ENCODE data around the gene CAP1. TPM values are rescaled to one million over a fixed set of nuclear protein-coding genes. Genes with fewer than 3 reads are reported as not detected.

Gene CAP1
- total and polyA plus RNA-seq, 3 experiments from 2014 or later: 519 to 788 (median 536) TPM

DNA sequence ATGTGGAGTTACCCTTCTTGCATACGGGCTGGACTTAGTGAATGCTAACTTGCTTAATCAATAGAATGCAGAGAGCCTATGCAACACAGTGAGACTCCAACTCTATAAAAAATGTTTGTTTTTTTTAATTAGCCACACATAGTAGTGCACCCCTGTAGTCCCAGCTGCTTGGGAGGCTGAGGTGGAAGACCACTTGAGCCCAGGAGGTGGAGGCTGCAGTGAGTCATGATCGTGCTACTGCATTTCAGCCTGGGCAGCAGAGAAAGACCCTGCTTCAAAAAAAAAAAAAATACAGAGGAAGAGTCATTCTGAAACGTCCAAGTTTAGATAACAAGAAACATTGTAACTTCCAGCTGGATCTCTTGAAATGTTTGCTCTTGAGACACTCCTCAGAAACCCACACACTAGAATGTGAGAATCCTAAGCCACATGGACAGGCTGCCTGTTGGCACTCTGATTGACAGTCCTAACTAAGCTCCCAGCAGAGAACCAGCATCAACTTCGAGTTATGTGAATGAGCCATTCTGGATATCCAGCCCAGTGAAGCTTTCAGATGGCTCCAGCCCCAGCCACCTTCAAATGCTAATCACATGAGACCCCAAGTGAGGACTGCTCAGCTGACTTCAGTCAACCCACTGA lies 20.0 kb upstream of the CAP1 start:
- Mint-ChIP-seq H3K27me3 (peaks cover 6 to 14% of the 10 kb centered on the region in 2 donors), H3K27ac (no peak overlapping the region), H3K4me1 (no peaks in the 10 kb centered on the region), H3K9me3 (peaks cover 0 to 10% (median 5%) of the 10 kb centered on the region in 5 donors), H3K36me3 (peaks cover 0 to 13% (median 0%) of the 10 kb centered on the region in 3 donors), H3K4me3 (no peak overlapping the region)
- no peaks in the 10 kb centered on the region for H3K27me3 ChIP-seq (ENCODE audit: insufficient read depth, low read length, poor library complexity, severe bottlenecking)
- POLR2A ChIA-PET: no interaction called here
- no peaks in the 10 kb centered on the region for H3K4me1 ChIP-seq (ENCODE audit: insufficient read depth, low read length)
- no peak for DNase-seq
- CTCF ChIA-PET: interaction anchor here (1.5 kb wide), 1 partner anchor 12 kb away, joined by 3 read pairs; no protein-coding TSS in a partner anchor
- H3K36me3 ChIP-seq (ENCODE audit: insufficient read depth, low read length): no peaks in the 10 kb centered on the region
- no peak overlapping the region for H3K27ac ChIP-seq (ENCODE audit: low read depth, low read length)
- no peaks in the 10 kb centered on the region for H3K9me3 ChIP-seq (ENCODE audit: low read length)
- no peak overlapping the region for H3K4me3 ChIP-seq (ENCODE audit: low read length)

DNA sequence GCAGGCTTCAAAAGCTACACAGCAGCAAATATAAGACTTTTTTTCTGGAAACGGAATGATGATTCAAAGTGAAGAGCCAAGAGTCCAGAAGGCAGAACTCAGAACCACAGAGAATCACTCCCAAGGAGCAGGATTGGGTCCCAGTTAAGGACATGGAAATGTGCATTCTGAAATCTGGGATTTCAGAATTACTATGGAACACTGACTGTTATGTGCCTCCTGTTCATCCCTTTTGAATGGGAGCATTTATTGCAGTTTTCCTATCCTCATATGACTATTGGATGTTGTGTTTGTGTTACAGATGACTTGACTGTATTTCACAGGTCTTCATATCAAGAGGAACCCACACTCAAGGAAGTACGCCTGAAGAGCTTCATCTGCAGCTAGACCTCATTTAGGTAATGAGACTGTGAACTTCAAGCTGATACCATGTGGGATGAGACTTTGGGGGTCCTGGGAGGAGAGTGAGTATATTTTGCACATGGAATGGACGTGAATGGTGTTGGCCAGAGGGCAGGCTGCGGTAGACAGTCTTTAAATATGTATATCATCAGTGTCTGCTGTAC lies 17.1 kb upstream of the CAP1 start:
- POLR2A ChIA-PET: no interaction called here
- no peak for DNase-seq
- Mint-ChIP-seq H3K4me3 (no peak overlapping the region), H3K27ac (peak overlapping the region in 1 of 8 donors; percentile 67), H3K9me3 (peaks cover 2 to 10% (median 5%) of the 10 kb centered on the region in 5 donors), H3K4me1 (no peaks in the 10 kb centered on the region), H3K36me3 (peaks cover 0 to 13% (median 0%) of the 10 kb centered on the region in 3 donors), H3K27me3 (peaks cover 6 to 14% of the 10 kb centered on the region in 2 donors)
- Histone ChIP-seq H3K4me1 (ENCODE audit: insufficient read depth, low read length) (no peaks in the 10 kb centered on the region), H3K4me3 (ENCODE audit: low read length) (no peak overlapping the region), H3K27me3 (ENCODE audit: insufficient read depth, low read length, poor library complexity, severe bottlenecking) (no peaks in the 10 kb centered on the region), H3K36me3 (ENCODE audit: insufficient read depth, low read length) (no peaks in the 10 kb centered on the region), H3K27ac (ENCODE audit: low read depth, low read length) (no peak overlapping the region), H3K9me3 (ENCODE audit: low read length) (no peaks in the 10 kb centered on the region)
- CTCF ChIA-PET: no interaction called here

DNA sequence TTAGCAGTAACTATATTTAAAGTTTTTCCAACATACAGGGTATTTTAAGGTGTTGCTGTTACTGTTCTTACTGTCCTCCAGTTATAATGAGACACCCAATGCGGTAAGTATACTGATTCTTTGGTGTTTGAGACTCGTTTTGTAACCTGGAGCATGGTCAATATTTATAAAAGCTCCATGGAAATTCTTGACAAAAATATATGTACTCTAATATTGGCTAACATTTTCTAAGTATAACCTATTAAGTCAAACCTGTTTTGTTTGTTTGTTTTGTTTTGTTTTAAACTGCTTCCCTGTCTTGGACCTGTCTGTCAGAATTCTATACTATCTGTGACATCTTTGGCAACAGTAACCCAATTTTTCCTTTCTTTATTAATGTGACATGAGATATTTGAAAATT lies 15.9 kb upstream of the CAP1 start:
- Mint-ChIP-seq H3K4me1 (peaks cover 3 to 4% (median 3%) of the 10 kb centered on the region in 3 donors), H3K36me3 (peaks cover 0 to 9% (median 0%) of the 10 kb centered on the region in 3 donors), H3K4me3 (no peak overlapping the region), H3K9me3 (peaks cover 2 to 10% (median 5%) of the 10 kb centered on the region in 5 donors), H3K27me3 (peaks cover 5 to 8% of the 10 kb centered on the region in 2 donors), H3K27ac (no peak overlapping the region)
- H3K27me3 ChIP-seq (ENCODE audit: insufficient read depth, low read length, poor library complexity, severe bottlenecking): no peaks in the 10 kb centered on the region
- no peaks in the 10 kb centered on the region for H3K36me3 ChIP-seq (ENCODE audit: insufficient read depth, low read length)
- ChIA-PET CTCF (no interaction called here), POLR2A (no interaction called here)
- H3K9me3 ChIP-seq (ENCODE audit: low read length): no peaks in the 10 kb centered on the region
- peaks cover 4% of the 10 kb centered on the region for H3K4me1 ChIP-seq (ENCODE audit: insufficient read depth, low read length)
- no peak for DNase-seq
- no peak overlapping the region for H3K4me3 ChIP-seq (ENCODE audit: low read length)
- no peak overlapping the region for H3K27ac ChIP-seq (ENCODE audit: low read depth, low read length)

DNA sequence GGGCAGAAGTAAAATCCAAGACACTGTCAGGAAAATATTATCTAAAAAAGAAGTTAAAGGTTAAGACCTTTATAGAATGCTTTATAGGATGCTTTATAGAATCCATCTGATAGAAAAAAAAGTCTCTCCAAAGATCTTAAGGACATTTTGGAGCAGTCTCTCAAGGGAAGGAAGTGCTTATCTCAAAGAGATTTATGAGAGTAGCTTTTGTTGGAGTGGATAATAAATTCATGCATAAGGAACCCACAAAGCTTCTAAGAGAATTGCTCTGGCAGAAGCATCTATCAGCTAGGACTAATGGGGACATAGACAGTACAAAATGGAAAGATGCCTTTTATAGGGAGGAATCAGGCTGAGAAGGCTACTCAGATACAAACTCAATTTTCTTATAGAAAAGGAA lies 12.9 kb upstream of the CAP1 start:
- POLR2A ChIA-PET: no interaction called here
- DNase-seq: no peak

DNA sequence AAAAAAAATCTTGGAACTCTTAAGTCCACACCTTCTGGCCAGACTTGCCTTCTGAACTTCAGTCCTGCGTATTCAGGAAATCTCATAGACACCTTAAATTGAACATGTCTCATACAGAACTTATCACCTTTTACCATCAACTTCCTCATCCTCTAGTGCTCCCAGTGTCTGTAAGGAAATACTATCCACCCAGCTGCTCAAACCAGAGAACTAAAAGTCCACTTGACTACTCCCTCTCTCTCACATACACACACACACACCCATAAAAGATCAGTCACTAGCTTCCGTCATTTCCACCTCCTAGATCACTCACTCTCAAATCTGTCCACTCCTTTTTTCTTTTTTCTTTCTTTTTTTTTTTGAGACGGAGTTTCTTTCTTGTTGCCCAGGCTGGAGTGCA lies 10.9 kb upstream of the CAP1 start:
- Histone ChIP-seq H3K27me3 (ENCODE audit: insufficient read depth, low read length, poor library complexity, severe bottlenecking) (no peaks in the 10 kb centered on the region), H3K9me3 (ENCODE audit: low read length) (no peaks in the 10 kb centered on the region), H3K4me1 (ENCODE audit: insufficient read depth, low read length) (peaks cover 27% of the 10 kb centered on the region), H3K4me3 (ENCODE audit: low read length) (no peak overlapping the region), H3K27ac (ENCODE audit: low read depth, low read length) (no peak overlapping the region), H3K36me3 (ENCODE audit: insufficient read depth, low read length) (no peaks in the 10 kb centered on the region)
- peaks cover 0 to 1% of the 10 kb centered on the region in 2 donors for H3K27me3 Mint-ChIP-seq
- no peak for DNase-seq
- peaks cover 25 to 33% (median 26%) of the 10 kb centered on the region in 3 donors for H3K4me1 Mint-ChIP-seq
- ChIA-PET CTCF (interaction anchor here (1.7 to 3.3 kb wide), 2 partner anchors 10 to 110 kb away, joined by 6 to 12 read pairs; no protein-coding TSS in a partner anchor), POLR2A (no interaction called here)
- H3K36me3 Mint-ChIP-seq: no peaks in the 10 kb centered on the region
- peak overlapping the region in 1 of 7 donors; percentile 10 for H3K4me3 Mint-ChIP-seq
- peak overlapping the region in 5 of 8 donors; percentile 4 to 87 (median 76) for H3K27ac Mint-ChIP-seq
- H3K9me3 Mint-ChIP-seq: peaks cover 0 to 2% (median 0%) of the 10 kb centered on the region in 5 donors

More for the DNA sequence above, 12.9 kb upstream of the CAP1 start:
- peaks cover 0 to 9% (median 0%) of the 10 kb centered on the region in 3 donors for H3K36me3 Mint-ChIP-seq
- Histone ChIP-seq H3K27me3 (ENCODE audit: insufficient read depth, low read length, poor library complexity, severe bottlenecking) (no peaks in the 10 kb centered on the region), H3K36me3 (ENCODE audit: insufficient read depth, low read length) (no peaks in the 10 kb centered on the region), H3K4me3 (ENCODE audit: low read length) (no peak overlapping the region), H3K4me1 (ENCODE audit: insufficient read depth, low read length) (peaks cover 16% of the 10 kb centered on the region), H3K9me3 (ENCODE audit: low read length) (no peaks in the 10 kb centered on the region), H3K27ac (ENCODE audit: low read depth, low read length) (no peak overlapping the region)
- H3K9me3 Mint-ChIP-seq: peaks cover 2 to 10% (median 5%) of the 10 kb centered on the region in 5 donors
- peaks cover 10 to 20% (median 16%) of the 10 kb centered on the region in 3 donors for H3K4me1 Mint-ChIP-seq
- H3K27ac Mint-ChIP-seq: peak overlapping the region in 1 of 8 donors; percentile 77
- H3K27me3 Mint-ChIP-seq: peaks cover 4 to 8% of the 10 kb centered on the region in 2 donors
- CTCF ChIA-PET: interaction anchor here (0.9 to 3.3 kb wide), 3 partner anchors 12 to 108 kb away, joined by 3 to 12 read pairs (median 4); no protein-coding TSS in a partner anchor
- no peak overlapping the region for H3K4me3 Mint-ChIP-seq

DNA sequence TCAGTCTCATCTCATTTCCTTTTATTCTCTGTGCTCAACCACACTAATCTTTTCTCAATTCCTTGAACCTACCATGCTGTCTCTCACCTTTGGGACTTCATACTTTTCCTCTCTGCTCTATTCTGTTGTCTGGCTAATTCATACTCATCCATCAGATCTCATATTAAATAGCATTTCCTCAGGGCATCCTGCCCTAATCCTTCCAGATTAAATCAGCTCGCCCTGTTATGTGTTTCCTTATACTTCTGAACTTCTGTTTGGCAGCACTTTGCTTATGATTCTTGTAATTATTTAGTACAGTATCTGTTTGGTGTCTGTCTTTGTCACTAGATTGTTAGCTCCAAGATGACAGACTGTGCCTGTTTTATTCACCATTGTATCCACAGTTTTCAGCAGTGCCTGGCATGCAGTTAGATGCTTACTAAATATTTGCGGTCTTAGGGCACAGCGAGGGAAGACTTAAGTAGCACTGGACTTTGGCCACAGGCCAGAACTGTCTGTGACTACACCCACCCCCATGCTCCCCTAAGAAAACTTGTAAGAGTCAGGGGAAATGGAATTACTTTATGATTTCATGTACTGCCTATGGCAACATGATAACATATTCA lies 9.9 kb upstream of the CAP1 start:
- Histone ChIP-seq H3K27me3 (ENCODE audit: insufficient read depth, low read length, poor library complexity, severe bottlenecking) (no peaks in the 10 kb centered on the region), H3K9me3 (ENCODE audit: low read length) (no peaks in the 10 kb centered on the region), H3K4me3 (ENCODE audit: low read length) (no peak overlapping the region), H3K4me1 (ENCODE audit: insufficient read depth, low read length) (peaks cover 37% of the 10 kb centered on the region), H3K36me3 (ENCODE audit: insufficient read depth, low read length) (no peaks in the 10 kb centered on the region), H3K27ac (ENCODE audit: low read depth, low read length) (no peak overlapping the region)
- Mint-ChIP-seq H3K9me3 (peaks cover 0 to 2% (median 0%) of the 10 kb centered on the region in 5 donors), H3K27ac (peak overlapping the region in 1 of 8 donors; percentile 2), H3K27me3 (peaks cover 0 to 1% of the 10 kb centered on the region in 2 donors), H3K4me3 (no peak overlapping the region), H3K4me1 (peaks cover 32 to 41% (median 33%) of the 10 kb centered on the region in 3 donors), H3K36me3 (no peaks in the 10 kb centered on the region)
- DNase-seq: no peak
- CTCF ChIA-PET: interaction anchor here (1.7 to 3.3 kb wide), 4 partner anchors 9 to 111 kb away, joined by 6 to 17 read pairs (median 10); no protein-coding TSS in a partner anchor
- POLR2A ChIA-PET: interaction anchor here (0.6 kb wide), 1 partner anchor 49 kb away, joined by 3 read pairs; no protein-coding TSS in a partner anchor

DNA sequence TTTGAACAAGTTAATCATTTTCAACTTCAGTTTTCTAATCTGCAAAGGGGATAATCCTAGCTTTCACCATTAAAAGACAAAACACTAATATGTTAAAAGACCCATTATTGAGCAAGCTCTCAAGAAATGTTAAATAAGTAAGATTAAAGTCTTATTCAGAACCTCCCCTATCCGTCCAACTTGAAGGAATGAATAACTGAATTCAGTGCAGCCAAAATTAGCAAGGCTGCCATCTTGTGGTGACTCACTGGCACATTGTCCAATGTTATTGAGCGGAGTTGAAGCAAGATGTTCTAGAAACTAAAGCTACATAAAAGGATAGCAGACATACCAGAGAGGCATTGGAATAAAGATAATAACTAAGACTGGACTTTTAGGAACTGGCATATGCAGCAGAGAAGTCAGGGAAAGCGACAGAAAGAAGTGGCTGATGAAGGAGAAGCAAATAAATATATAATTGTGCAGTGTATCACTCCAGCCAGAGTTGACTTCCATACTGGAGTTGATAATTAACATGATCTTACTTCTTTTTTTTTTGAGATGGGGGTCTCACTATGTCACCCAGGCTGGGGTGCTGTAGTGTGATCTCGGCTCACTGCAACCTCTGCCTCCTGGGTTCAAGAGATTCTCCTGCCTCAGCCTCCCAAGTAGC lies 8.2 kb upstream of the CAP1 start:
- no peak overlapping the region for H3K4me3 ChIP-seq (ENCODE audit: low read length)
- H3K4me1 Mint-ChIP-seq: peaks cover 37 to 53% (median 45%) of the 10 kb centered on the region in 3 donors
- H3K36me3 Mint-ChIP-seq: no peaks in the 10 kb centered on the region
- no peaks in the 10 kb centered on the region for H3K9me3 Mint-ChIP-seq
- no peaks in the 10 kb centered on the region for H3K27me3 ChIP-seq (ENCODE audit: insufficient read depth, low read length, poor library complexity, severe bottlenecking)
- no peaks in the 10 kb centered on the region for H3K9me3 ChIP-seq (ENCODE audit: low read length)
- H3K4me3 Mint-ChIP-seq: peak overlapping the region in 1 of 7 donors; percentile 1
- H3K36me3 ChIP-seq (ENCODE audit: insufficient read depth, low read length): no peaks in the 10 kb centered on the region
- H3K4me1 ChIP-seq (ENCODE audit: insufficient read depth, low read length): peaks cover 50% of the 10 kb centered on the region
- H3K27ac ChIP-seq (ENCODE audit: low read depth, low read length): no peak overlapping the region
- ChIA-PET POLR2A (interaction anchor here (0.8 kb wide), 1 partner anchor 9 kb away, joined by 3 read pairs; no protein-coding TSS in a partner anchor), CTCF (interaction anchor here (0.6 to 3.1 kb wide), 20 partner anchors 10 to 233 kb away, joined by 3 to 31 read pairs (median 4); partner anchors contain the start of gene MYCL)
- peak overlapping the region in 6 of 8 donors; percentile 12 to 89 (median 70) for H3K27ac Mint-ChIP-seq
- peaks cover 0 to 1% of the 10 kb centered on the region in 2 donors for H3K27me3 Mint-ChIP-seq
- peak; percentile 21 to 66 (median 38) for DNase-seq
